Right ventricle myocardium superior (tissue), 1 donor: ENCODE results near the gene PLAAT3. TPM values are rescaled to one million over a fixed set of nuclear protein-coding genes. Genes with fewer than 3 reads are reported as not detected.
"Not testable (repeated sequence)": the region's sequence is repeated elsewhere in the genome, so short reads cannot be mapped to it uniquely, and the experiment has no call there.

Source experiments
- ATAC-seq: fragments of 200-7000 bp; cut with Tn5 transposase; one replicate; pipeline ENCODE4 v1.9.1; 2020; ENCODE audit warnings: mild to moderate bottlenecking; ENCODE audit not compliant: poor library complexity
- DNase-seq: peaks from one replicate; pipeline ENCODE4 v3.0.0-alpha.2; 2020
- intact Hi-C: fragments of 100-400 bp; cut with DNase I; formaldehyde crosslinking; loops from one replicate; pipeline ENCODE4 v1.11.2; 2022
- total RNA-seq: library from RNA; stranded (reverse); fragmentation: NEBNext Ultra II Directional; extraction: Animal tissue kit (Norgen Biotek cat#: 25700); gene quantifications from one replicate; pipeline ENCODE4 v1.2.1, GENCODE V29; 2021
- donor health status: DM: no; HTN: yes; CAD: no; lungs with severe emphysema.

The PLAAT3 gene
- total RNA-seq, 1 donor from 2014 or later, result 169 TPM

DNA sequence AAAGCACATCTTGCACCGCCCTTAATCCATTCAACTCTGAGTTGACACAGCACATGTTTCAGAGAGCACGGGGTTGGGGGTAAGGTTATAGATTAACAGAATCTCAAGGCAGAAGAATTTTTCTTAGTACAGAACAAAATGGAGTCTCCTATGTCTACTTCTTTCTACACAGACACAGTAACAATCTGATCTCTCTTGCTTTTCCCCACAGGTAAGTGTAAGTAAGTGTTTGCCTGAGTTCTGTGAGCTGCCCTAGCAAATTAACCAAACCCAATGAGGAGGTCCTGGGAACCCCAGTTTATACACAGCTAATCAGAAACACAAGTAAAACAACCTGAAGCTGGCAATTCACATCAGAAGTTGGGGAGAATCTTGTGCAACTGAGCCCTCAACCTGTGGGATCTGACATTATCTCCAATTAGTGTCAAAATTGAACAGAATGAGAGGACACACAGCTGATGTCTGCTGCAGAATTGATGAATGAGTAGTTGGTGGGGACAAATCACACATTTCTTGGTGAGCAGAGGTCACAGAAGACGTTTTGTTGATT, 85.4 kb downstream of the PLAAT3 start:
- ATAC-seq, intact Hi-C loops: not testable (repeated sequence)

GRCh38 chr11:63528156-63528555, 86.1 kb downstream of the PLAAT3 start:
- DNase-seq, ATAC-seq, intact Hi-C loops: not testable (repeated sequence)

More for the DNA sequence above, 85.4 kb downstream of the PLAAT3 start:
- not testable (repeated sequence) for DNase-seq

GRCh38 chr11:63527667-63528066, 86.6 kb downstream of the PLAAT3 start:
- ATAC-seq (no peak), DNase-seq (no peak)
- intact Hi-C loops, result no loop called here

Other genes starting within 250 kb of the PLAAT3 start
- not detected for gene SLC22A9, start 244.6 kb downstream of the PLAAT3 start, total RNA-seq
- 4.0 TPM for gene PLAAT5, start 123.3 kb downstream of the PLAAT3 start, total RNA-seq
- gene LGALS12, start 108.3 kb downstream of the PLAAT3 start, total RNA-seq, result 1.2 TPM
- 28.3 TPM for gene PLAAT4, start 77.6 kb downstream of the PLAAT3 start, total RNA-seq
- gene PLAAT2, start 51.1 kb downstream of the PLAAT3 start, total RNA-seq, result 0.73 TPM
- 12.8 TPM for gene ATL3, start 56.9 kb upstream of the PLAAT3 start, total RNA-seq
- 41.2 TPM for gene RTN3, start 67.1 kb upstream of the PLAAT3 start, total RNA-seq
- 12.5 TPM for gene ZFTA, start 154.3 kb upstream of the PLAAT3 start, total RNA-seq
- gene SPINDOC, start 199.0 kb upstream of the PLAAT3 start, total RNA-seq, result 11.3 TPM
- 35.8 TPM for gene MARK2, start 224.7 kb upstream of the PLAAT3 start, total RNA-seq